K562 (cell line): ENCODE data around the gene ENG. TPM values are rescaled to one million over a fixed set of nuclear protein-coding genes. Genes with fewer than 3 reads are reported as not detected.

Source experiments
- CBFA2T3 ChIP-seq: fragments of 450-650 bp; IDR thresholded peaks from 2 replicates; pipeline ENCODE4 v1.6.1; 2017
- DACH1 ChIP-seq: fragments of 450-650 bp; IDR thresholded peaks from 2 replicates; pipeline ENCODE4 v1.6.1; 2018; ENCODE audit not compliant: partially characterized antibody
- GABPB1 ChIP-seq: sonication (generic); formaldehyde crosslinking; IDR thresholded peaks from 2 replicates; pipeline ENCODE4 v1.8.0; 2022; ENCODE audit warnings: mild to moderate bottlenecking, missing genetic modification reagents
- GATAD2B ChIP-seq: fragments of 450-650 bp; IDR thresholded peaks from 2 replicates; pipeline ENCODE4 v1.6.1; 2017; ENCODE audit warnings: mild to moderate bottlenecking, borderline replicate concordance
- HDAC6 ChIP-seq: IDR thresholded peaks from 2 replicates; pipeline ENCODE4 v1.6.1; 2012; ENCODE audit warnings: low read depth, mild to moderate bottlenecking, control low read depth, inconsistent platforms, low read length, moderate library complexity
- JUN ChIP-seq, 2 experiments: sonication (generic) in 1 of 2; formaldehyde crosslinking in 1 of 2; IDR thresholded peaks; 2 replicates each; pipeline versions ENCODE4 v1.6.1 to v1.8.0; 2012 to 2022; ENCODE audit warnings: borderline replicate concordance in 2 of 2, mild to moderate bottlenecking in 2 of 2, improper control_type of control experiment in 1 of 2, low read depth in 1 of 2, low read length in 1 of 2, missing genetic modification reagents in 1 of 2
- NBN ChIP-seq: fragments of 450-650 bp; IDR thresholded peaks from 2 replicates; pipeline ENCODE4 v1.6.1; 2016; ENCODE audit warnings: low read depth, mild to moderate bottlenecking
- PCBP1 ChIP-seq: fragments of 200-400 bp; formaldehyde crosslinking; IDR thresholded peaks from 2 replicates; pipeline ENCODE4 v1.6.1; 2018; ENCODE audit warnings: mild to moderate bottlenecking, low read depth, low read length; ENCODE audit not compliant: poor library complexity, severe bottlenecking
- PTBP1 ChIP-seq: fragments of 200-400 bp; formaldehyde crosslinking; IDR thresholded peaks from 2 replicates; pipeline ENCODE4 v1.6.1; 2017; ENCODE audit warnings: low read depth, low read length
- RAD51 ChIP-seq: fragments of 450-650 bp; IDR thresholded peaks from 2 replicates; pipeline ENCODE4 v1.7.1; 2016; ENCODE audit warnings: low read depth, mild to moderate bottlenecking, borderline replicate concordance
- SAFB ChIP-seq: fragments of 200-400 bp; formaldehyde crosslinking; IDR thresholded peaks from 2 replicates; pipeline ENCODE4 v1.6.1; 2017; ENCODE audit warnings: low read depth, low read length, borderline replicate concordance
- SP1 ChIP-seq: sonication (generic); formaldehyde crosslinking; IDR thresholded peaks from 2 replicates; pipeline ENCODE4 v1.8.1; 2022; ENCODE audit warnings: mild to moderate bottlenecking, missing genetic modification reagents
- TBP ChIP-seq: optimal IDR thresholded peaks from 2 replicates; pipeline ENCODE3; 2011; ENCODE audit warnings: low read depth, low read length, improper control_type of control experiment
- TFAP4 ChIP-seq: sonication (generic); formaldehyde crosslinking; IDR thresholded peaks from 2 replicates; pipeline ENCODE4 v1.8.0; 2022; ENCODE audit warnings: missing genetic modification reagents, mild to moderate bottlenecking, moderate library complexity, borderline replicate concordance
- ZBTB7A ChIP-seq: IDR thresholded peaks from 2 replicates; pipeline ENCODE4 v1.6.1; 2011; ENCODE audit warnings: low read depth, mild to moderate bottlenecking, low read length, moderate library complexity, borderline replicate concordance; ENCODE audit not compliant: control insufficient read depth
- ZNF12 ChIP-seq: sonication (generic); formaldehyde crosslinking; IDR thresholded peaks from 2 replicates; pipeline ENCODE4 v1.4.0; 2020; ENCODE audit warnings: mild to moderate bottlenecking, missing genetic modification reagents
- ZNF133 ChIP-seq: fragments of 250-450 bp; sonication (Bioruptor Pico); IDR thresholded peaks from 2 replicates; pipeline ENCODE4 v1.4.0; 2020; ENCODE audit warnings: mild to moderate bottlenecking
- ZNF274 ChIP-seq: IDR thresholded peaks from 2 replicates; pipeline ENCODE4 v1.6.1; 2011; ENCODE audit warnings: low read depth, mild to moderate bottlenecking, low read length, moderate library complexity, borderline replicate concordance
- ZSCAN32 ChIP-seq: fragments of 450-650 bp; formaldehyde crosslinking; IDR thresholded peaks from 2 replicates; pipeline ENCODE4 v1.4.0; 2020; ENCODE audit warnings: mild to moderate bottlenecking, moderate library complexity
- polyA plus RNA-seq, 8 experiments: library from polyadenylated mRNA; depleted of rRNA in 4 of 8; stranded (reverse) in 5 of 8; unstranded in 3 of 8; fragments of >200 nt; fragmentation: Nextera tagmentation in 2 of 8; fragmentation: Illumina TruSeq in 1 of 8; extraction: Ambion mirVana in 2 of 8; extraction: Trizol in 1 of 8; gene quantifications; 2 replicates each; pipeline versions ENCODE4 v1.2.1 to v1.2.3, GENCODE V29; 2011 to 2014; ENCODE audit warnings: inconsistent platforms in 1 of 8, missing spikeins in 1 of 8
- total RNA-seq, 7 experiments: library from RNA; depleted of rRNA in 6 of 7; stranded (reverse); fragments of >200 nt in 6 of 7; fragmentation: Illumina TruSeq in 2 of 7; extraction: Trizol in 2 of 7; gene quantifications; 2 replicates each; pipeline versions ENCODE4 v1.2.1 to v1.2.3, GENCODE V29; 2011 to 2021; ENCODE audit warnings: low replicate concordance in 1 of 7
- TF ChIP-seq, protein P1 (sequence below): fragments of 250-450 bp; sonication (Bioruptor Pico); IDR thresholded peaks from 2 replicates; pipeline ENCODE4 v1.5.0; 2020; ENCODE audit warnings: mild to moderate bottlenecking
- TF ChIP-seq, protein P2 (sequence below), 2 experiments: fragments of 150-350 bp in 1 of 2; IDR thresholded peaks; 2 replicates each; pipeline ENCODE4 v1.6.1; 2012 to 2016; ENCODE audit warnings: low read depth in 2 of 2, low read length in 2 of 2, mild to moderate bottlenecking in 1 of 2, moderate library complexity in 1 of 2

The ENG gene
- total and polyA plus RNA-seq, 9 of the 15 experiments (the other 6 are each of a cell fraction or from before 2014, with no cell fraction given) = 0.04 to 0.40 (median 0.14) TPM; not detected in 1

- TF ChIP-seq TFAP4 (CRISPR knock-in tag) (peak; percentile 64), NBN (peak; percentile 39; the same call in 1 of the 2 replicates), ZNF133 (CRISPR knock-in tag) (no peak), GABPB1 (peak; percentile 37; the same call in 1 of the 2 replicates), ZNF274 (no peak), JUN (IDR thresholded peaks at IDR 0.05; ENCODE audit: borderline replicate concordance, low read depth, low read length) (no peak), JUN (CRISPR knock-in tag; IDR thresholded peaks at IDR 0.05; ENCODE audit: borderline replicate concordance) (peak; percentile 51; the same call in 1 of the 2 replicates), GATAD2B (0 out of 2 replicates have a peak, but pooled peaks have one; percentile 31), ZSCAN32 (CRISPR knock-in tag) (0 out of 2 replicates have a peak, but pooled peaks have one; percentile 4), SAFB (peak; percentile 93), SP1 (CRISPR knock-in tag) (peak; percentile 55; the same call in 1 of the 2 replicates), CBFA2T3 (no peak), ZNF12 (CRISPR knock-in tag) (peak; percentile 92), HDAC6 (no peak), DACH1 (peak; percentile 79), PCBP1 (peak; percentile 81), ZBTB7A (peak; percentile 82; the same call in 1 of the 2 replicates), PTBP1 (peak; percentile 90), RAD51 (no peak), TBP (peak; percentile 34)
- TF ChIP-seq, protein P1, sequence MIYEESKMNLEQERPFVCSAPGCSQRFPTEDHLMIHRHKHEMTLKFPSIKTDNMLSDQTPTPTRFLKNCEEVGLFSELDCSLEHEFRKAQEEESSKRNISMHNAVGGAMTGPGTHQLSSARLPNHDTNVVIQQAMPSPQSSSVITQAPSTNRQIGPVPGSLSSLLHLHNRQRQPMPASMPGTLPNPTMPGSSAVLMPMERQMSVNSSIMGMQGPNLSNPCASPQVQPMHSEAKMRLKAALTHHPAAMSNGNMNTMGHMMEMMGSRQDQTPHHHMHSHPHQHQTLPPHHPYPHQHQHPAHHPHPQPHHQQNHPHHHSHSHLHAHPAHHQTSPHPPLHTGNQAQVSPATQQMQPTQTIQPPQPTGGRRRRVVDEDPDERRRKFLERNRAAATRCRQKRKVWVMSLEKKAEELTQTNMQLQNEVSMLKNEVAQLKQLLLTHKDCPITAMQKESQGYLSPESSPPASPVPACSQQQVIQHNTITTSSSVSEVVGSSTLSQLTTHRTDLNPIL (CRISPR knock-in tag) = no peak
- TF ChIP-seq, protein P2, sequence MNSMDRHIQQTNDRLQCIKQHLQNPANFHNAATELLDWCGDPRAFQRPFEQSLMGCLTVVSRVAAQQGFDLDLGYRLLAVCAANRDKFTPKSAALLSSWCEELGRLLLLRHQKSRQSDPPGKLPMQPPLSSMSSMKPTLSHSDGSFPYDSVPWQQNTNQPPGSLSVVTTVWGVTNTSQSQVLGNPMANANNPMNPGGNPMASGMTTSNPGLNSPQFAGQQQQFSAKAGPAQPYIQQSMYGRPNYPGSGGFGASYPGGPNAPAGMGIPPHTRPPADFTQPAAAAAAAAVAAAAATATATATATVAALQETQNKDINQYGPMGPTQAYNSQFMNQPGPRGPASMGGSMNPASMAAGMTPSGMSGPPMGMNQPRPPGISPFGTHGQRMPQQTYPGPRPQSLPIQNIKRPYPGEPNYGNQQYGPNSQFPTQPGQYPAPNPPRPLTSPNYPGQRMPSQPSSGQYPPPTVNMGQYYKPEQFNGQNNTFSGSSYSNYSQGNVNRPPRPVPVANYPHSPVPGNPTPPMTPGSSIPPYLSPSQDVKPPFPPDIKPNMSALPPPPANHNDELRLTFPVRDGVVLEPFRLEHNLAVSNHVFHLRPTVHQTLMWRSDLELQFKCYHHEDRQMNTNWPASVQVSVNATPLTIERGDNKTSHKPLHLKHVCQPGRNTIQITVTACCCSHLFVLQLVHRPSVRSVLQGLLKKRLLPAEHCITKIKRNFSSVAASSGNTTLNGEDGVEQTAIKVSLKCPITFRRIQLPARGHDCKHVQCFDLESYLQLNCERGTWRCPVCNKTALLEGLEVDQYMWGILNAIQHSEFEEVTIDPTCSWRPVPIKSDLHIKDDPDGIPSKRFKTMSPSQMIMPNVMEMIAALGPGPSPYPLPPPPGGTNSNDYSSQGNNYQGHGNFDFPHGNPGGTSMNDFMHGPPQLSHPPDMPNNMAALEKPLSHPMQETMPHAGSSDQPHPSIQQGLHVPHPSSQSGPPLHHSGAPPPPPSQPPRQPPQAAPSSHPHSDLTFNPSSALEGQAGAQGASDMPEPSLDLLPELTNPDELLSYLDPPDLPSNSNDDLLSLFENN (IDR thresholded peaks at IDR 0.05; ENCODE audit: low read depth in 2 of 2, low read length in 2 of 2) = no peak
Observed at GRCh38 chr9:127898433-127899127, 44.1 kb upstream of the ENG start (continued).
